SK-N-SH (cell line): Measurements from ENCODE around the gene PSMC3IP.

Experiments
- FOXM1 ChIP-seq: IDR thresholded peaks from 2 replicates; pipeline ENCODE4 v1.4.0; 2012; ENCODE audit warnings: low read depth, mild to moderate bottlenecking
- GABPA ChIP-seq: IDR thresholded peaks from 2 replicates; pipeline ENCODE4 v1.4.0; 2012; ENCODE audit warnings: low read depth, mild to moderate bottlenecking
- GATA2 ChIP-seq: sonication (generic); formaldehyde crosslinking; IDR thresholded peaks from 2 replicates; pipeline ENCODE4 v1.5.0; 2020; ENCODE audit warnings: mild to moderate bottlenecking, missing genetic modification reagents
- RAD21 ChIP-seq: IDR thresholded peaks from 2 replicates; pipeline ENCODE4 v1.6.1; 2012; ENCODE audit warnings: mild to moderate bottlenecking, low read length
- SMC3 ChIP-seq: IDR thresholded peaks from 2 replicates; pipeline ENCODE4 v1.6.1; 2012; ENCODE audit warnings: low read depth, low read length, improper control_type of control experiment
- TAF1 ChIP-seq: IDR thresholded peaks from 2 replicates; pipeline ENCODE4 v1.6.1; 2012; ENCODE audit warnings: low read depth, mild to moderate bottlenecking, low read length, moderate library complexity, borderline replicate concordance
- TEAD4 ChIP-seq: IDR thresholded peaks from 2 replicates; pipeline ENCODE4 v1.4.0; 2012; ENCODE audit warnings: mild to moderate bottlenecking, borderline replicate concordance; ENCODE audit not compliant: insufficient read depth
- YY1 ChIP-seq: IDR thresholded peaks from 2 replicates; pipeline ENCODE4 v1.4.0; 2012; ENCODE audit warnings: low read depth, mild to moderate bottlenecking
- TF ChIP-seq, protein P1 (sequence below): fragments of 200-600 bp; sonication (generic); IDR thresholded peaks from 2 replicates; pipeline ENCODE4 v1.6.1; 2017; ENCODE audit warnings: antibody characterized with exemption, mild to moderate bottlenecking, moderate library complexity
- TF ChIP-seq, protein P2 (sequence below): IDR thresholded peaks from 2 replicates; pipeline ENCODE4 v1.4.0; 2012; ENCODE audit warnings: low read depth

DNA sequence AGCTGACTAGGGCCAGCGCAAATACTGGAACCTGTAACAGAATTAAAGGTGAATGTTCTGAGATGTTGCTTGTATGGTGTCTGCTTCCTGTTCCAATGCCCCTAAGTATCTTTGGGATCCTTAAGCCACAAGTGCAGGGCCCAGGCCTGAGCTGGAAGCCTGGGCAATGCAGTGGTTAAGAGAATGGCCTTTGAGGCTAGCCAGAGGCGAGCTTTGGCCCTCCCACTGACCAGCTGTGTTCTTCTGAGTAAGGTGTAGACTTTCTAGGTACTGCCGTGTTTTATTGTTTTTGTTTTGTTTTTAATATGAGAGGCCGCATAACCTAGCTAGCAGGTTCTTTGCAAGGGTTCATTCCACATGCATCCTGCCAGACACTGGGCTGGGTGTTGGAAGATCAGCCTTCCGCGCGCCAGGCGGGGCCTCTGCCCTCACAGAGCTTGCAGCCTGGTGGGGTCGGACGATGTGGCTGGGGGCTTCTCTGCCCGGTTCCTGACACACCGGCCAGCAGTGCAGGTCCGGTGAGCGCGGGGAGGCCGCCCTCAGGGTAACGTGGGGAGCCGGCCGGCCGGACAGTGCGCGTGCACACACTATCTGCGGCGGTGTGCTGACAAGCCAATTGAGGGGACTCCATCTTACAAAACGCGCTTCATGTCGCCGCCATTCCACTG is 11.2 kb downstream of the PSMC3IP start:
- TF ChIP-seq YY1 (no peak), TEAD4 (no peak), RAD21 (no peak), FOXM1 (no peak), GATA2 (CRISPR knock-in tag) (no peak), SMC3 (no peak), GABPA (no peak), TAF1 (no peak)
- TF ChIP-seq, protein P1, sequence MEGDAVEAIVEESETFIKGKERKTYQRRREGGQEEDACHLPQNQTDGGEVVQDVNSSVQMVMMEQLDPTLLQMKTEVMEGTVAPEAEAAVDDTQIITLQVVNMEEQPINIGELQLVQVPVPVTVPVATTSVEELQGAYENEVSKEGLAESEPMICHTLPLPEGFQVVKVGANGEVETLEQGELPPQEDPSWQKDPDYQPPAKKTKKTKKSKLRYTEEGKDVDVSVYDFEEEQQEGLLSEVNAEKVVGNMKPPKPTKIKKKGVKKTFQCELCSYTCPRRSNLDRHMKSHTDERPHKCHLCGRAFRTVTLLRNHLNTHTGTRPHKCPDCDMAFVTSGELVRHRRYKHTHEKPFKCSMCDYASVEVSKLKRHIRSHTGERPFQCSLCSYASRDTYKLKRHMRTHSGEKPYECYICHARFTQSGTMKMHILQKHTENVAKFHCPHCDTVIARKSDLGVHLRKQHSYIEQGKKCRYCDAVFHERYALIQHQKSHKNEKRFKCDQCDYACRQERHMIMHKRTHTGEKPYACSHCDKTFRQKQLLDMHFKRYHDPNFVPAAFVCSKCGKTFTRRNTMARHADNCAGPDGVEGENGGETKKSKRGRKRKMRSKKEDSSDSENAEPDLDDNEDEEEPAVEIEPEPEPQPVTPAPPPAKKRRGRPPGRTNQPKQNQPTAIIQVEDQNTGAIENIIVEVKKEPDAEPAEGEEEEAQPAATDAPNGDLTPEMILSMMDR, result no peak
- TF ChIP-seq, protein P2, sequence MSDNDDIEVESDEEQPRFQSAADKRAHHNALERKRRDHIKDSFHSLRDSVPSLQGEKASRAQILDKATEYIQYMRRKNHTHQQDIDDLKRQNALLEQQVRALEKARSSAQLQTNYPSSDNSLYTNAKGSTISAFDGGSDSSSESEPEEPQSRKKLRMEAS, result no peak
